HG03159 (cell line): ENCODE data around the gene ZNF774.
A peak's percentile ranks its signal among the peaks of the same experiment; 100 is the strongest.
"Not testable (repeated sequence)": the region's sequence is repeated elsewhere in the genome, so short reads cannot be mapped to it uniquely, and the experiment has no call there.

Experiments used
- ATAC-seq: cut with Tn5 transposase; IDR thresholded peaks from one replicate; pipeline ENCODE4 v1.9.1; 2021; ENCODE audit warnings: mild to moderate bottlenecking, moderate library complexity; ENCODE audit not compliant: unreplicated experiment

Gene ZNF774

GRCh38 chr15:90344662-90345061, 7.4 kb upstream of the ZNF774 start:
- ATAC-seq = no peak

DNA sequence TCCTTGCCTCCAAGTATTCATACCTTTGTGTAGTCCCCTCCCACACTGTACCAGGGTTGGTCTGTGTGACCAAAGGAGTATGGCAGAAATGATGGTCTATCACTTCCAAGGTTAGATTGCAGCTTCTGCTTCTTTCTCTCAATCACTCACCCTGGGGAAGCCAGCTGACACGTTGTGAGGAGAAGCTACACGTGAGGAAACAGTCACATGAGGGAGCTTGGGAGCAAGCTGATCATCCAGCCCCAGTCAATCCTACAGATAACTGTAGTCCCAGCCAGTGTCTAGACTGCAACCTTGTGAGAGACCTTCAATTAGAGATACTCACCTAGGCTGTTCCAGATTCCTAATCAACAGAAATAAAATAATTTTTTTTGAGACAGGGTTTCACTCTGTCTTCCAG, 6.2 kb upstream of the ZNF774 start:
- ATAC-seq = no peak

- not testable (repeated sequence) for ATAC-seq
Observed at GRCh38 chr15:90347431-90348065, 4.5 kb upstream of the ZNF774 start.

DNA sequence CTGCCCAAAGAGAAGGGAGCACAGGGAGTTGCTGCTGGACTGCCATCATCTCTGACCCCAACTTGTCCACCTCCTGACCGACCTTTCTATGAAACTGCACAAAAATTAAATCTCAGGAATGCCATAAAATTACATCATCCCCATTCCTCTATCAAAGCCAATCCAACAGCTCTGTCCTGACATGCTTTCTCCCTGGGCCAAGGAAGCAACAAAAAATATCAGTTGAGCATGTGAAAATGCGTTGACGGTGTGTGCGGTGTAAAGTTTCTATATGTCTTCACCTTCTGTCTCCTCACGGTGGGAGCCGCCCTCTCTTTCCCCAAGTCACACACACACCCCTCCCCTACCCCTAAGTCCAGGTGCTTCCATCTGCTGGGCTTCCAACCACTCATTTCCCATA, 3.6 kb upstream of the ZNF774 start:
- ATAC-seq = no peak

GRCh38 chr15:90349072-90349471, 3.0 kb upstream of the ZNF774 start:
- ATAC-seq = no peak

- no peak for ATAC-seq
Observed at GRCh38 chr15:90349821-90350220, 2.3 kb upstream of the ZNF774 start.

GRCh38 chr15:90351479-90352106, 491 bp upstream of the ZNF774 start:
- peak; percentile 8 for ATAC-seq

DNA sequence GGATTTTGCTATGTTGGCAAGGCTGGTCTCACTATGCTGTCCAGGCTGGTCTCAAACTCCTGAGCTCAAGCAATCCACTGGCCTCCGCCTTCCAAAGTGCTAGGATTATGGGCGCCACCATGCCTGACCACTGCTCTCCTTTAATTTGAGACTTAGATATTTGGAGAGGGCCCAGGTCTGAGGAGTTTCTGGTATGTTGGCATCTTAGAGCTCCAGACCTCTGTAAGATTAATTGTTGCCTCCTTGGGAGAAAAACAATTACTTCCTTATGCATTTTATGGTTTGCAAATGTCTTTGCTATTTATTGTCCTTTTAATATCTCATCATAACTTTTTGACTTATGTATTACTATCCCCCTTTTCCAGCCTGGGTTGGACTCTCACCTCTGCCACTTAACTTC, 2.9 kb downstream of the ZNF774 start:
- no peak for ATAC-seq

DNA sequence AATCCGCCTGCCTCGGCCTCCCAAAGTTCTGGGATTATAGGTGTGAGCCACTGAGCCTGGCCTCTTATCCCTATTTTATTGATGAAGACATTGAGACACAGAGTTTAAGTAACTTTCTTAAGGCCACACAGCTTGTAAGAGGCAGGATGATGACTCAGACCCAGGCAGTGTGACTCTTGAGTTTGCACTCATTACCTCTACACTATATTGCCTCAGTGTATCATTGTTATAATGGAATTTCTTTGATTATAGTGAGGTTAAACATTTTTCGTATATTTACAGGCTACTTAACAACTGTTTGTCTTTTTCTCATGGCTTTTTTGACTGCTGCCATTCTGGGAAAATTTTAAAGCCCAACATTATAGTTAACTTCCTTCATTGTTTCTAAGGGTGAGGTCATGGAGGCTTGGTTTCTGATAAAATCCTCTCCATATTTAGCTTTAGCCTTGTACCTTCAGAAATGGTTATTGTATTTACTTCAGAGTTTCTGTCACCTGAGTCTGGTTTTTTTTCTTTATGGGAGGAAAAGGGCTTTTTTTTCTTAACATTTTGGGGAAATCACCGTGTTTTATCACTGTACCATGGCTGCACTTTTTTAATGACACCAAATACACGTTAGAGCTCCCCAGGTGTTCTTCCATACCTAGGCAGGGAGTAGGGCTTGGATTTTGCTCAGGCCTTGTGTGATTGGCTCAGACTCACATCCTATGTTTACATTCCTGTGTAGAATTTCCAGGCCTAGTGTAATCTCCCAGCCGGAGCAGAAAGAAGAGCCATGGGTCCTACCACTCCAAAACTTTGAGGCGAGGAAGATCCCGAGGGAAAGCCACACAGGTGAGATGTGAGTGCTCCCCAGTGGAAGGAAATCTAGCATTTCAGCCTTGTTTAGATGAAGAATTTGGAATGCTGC, 6.3 kb downstream of the ZNF774 start:
- no peak for ATAC-seq

- ATAC-seq = no peak
Observed at GRCh38 chr15:90360746-90361145, 8.7 kb downstream of the ZNF774 start.

DNA sequence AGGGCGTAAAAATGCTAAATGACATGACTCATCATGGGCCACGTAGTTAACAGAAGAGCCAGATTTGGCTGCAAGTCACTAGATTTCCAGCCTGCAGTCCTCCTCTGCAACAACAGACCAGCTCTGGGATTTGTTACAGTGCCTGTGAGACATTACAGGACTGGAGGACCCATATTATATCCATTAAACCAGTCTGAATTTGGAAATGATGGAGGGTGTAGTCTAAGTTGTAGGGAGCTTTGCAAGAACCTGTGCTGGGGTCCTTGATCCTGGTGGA, 10.8 kb downstream of the ZNF774 start:
- no peak for ATAC-seq

GRCh38 chr15:90364251-90364650, 12.2 kb downstream of the ZNF774 start:
- ATAC-seq = no peak

DNA sequence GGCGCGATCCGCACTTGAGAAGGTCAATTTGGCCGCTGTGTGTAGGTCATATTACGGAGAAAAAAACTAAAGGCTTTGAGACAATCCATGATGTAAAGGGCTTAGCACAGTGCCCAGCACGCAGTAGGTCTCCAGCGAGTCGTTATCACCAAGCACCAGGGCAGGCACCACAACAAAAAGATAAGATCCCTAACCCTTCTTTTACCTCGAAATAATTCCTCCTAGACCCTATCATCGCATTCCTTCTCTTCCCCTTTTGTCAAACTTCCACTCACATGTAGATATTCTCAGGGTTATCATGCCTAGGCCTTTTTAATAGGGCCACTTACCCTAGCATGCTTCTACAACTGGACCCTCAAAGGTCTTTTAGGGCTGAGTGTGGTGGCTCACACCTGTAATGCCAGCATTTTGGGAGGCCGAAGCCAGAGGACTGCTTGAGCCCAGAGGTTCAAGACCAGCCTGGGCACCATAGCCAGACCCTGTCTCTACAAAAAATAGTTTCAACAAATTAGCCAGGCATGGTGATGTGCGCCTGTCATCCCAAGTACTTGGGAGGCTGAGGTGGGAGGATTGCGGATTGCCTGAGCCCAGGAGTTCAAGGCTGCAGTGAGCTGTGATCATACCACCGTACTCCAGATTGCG, 13.5 kb downstream of the ZNF774 start:
- no peak for ATAC-seq

DNA sequence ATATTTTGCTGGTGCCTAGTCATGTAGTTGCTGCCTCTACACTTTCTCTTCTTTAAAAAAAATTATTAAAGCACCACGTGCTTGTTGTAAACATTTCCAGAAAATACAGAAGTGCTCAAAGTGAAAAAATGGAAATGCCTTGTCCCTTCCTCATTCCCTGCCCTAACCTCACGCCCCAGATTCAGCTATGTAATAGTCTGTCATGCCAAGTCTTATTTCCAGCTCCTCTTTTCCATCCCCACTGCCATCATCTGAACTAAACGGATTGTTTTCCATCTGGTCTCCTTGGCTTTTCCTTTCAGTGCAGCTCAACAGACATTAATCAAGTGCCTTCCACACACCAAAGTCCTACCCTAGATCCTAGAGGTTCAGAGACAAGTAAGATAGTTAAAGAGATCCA, 15.5 kb downstream of the ZNF774 start:
- ATAC-seq = no peak

DNA sequence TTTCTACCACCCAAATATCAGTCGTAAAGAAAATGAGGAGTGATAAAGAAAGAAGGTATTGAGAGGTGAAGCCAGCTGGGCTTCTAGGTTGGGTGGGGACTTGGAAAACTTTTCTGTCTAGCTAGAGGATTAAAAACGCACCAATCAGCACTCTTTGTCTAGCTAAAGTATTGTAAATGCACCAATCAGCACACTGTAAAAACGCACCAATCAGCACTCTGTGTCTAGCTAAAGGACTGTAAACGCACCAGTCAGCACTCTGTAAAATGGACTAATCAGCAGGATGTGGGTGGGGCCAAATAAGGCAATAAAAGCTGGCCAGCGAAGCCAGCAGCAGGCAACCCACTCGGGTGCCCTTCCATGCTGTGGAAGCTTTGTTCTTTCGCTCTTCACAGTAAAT, 23.0 kb downstream of the ZNF774 start:
- no peak for ATAC-seq

DNA sequence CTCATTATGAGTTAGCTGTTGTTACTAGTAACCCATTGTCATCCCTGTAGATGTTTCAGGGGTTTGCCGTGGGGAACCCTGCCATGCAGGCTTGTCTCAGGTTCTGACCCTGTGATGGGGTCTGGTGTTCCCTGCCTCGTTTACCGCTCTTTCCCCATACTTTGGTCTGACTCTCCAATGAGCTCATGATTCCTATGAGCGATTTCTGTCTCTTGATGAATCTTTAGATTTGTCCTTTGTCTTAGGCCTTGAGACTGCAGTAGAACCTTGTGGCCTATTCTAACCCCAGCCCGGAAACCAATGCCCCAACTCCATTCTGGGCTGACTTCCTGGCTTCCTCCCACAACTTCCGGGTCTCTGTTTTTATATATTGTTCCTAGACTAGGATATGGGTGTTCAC, 24.7 kb downstream of the ZNF774 start:
- no peak for ATAC-seq

DNA sequence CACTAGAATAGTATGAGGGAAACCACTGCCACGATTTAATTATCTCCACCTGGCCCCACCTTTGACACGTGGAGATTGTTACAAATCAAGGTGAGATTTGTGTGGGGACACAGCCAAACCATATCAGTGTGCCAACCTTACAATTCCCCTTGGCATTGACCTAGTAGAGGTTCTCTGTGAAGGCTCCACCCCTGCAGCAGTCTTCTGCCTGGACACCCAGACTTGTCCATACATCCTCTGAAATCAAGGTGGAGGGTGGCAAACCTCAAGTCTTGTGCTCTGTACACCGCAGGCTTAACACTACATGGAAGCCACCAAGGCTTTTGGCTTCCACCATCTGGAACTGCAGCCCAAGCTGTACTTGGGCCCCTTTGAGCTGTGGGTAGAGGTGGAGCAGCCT, 27.2 kb downstream of the ZNF774 start:
- ATAC-seq = no peak

DNA sequence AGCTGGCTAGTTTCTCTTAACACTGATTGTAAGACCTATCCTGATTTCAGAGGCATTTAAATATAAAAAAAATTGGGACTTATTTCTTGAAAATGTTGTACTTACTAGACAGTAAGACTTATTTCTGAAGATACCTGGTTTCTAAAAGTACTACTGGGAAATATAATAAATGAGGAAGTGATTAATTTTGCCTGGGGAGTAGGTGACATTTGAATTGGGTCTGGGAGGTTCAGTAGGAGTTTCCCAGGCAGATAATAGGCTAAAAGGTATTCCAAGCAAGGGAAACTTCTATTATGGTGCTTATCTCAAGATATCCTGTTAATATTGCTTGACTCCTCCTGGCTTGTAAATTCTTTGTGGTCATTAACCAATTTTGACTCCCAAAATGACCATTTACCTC, 29.4 kb downstream of the ZNF774 start:
- no peak for ATAC-seq

DNA sequence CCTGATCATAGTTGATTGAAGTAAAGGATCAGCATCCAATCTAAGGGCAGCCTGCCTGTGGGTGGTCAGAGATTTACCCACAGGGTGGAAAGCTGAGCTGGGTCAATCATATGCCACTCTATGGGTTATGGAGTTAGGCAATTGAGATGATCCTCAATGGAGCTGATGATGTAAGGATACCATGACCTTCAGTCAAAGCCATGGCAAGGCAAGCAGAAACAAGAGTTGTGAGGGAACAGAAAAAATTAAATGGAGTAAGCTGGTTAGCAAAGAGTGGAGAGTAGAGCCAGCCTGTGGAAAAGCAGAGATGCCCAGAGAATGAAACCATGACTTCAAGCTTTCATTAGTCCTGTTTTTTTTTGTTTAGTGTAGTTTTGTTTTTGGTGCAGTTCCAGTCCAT, 30.2 kb downstream of the ZNF774 start:
- no peak for ATAC-seq

DNA sequence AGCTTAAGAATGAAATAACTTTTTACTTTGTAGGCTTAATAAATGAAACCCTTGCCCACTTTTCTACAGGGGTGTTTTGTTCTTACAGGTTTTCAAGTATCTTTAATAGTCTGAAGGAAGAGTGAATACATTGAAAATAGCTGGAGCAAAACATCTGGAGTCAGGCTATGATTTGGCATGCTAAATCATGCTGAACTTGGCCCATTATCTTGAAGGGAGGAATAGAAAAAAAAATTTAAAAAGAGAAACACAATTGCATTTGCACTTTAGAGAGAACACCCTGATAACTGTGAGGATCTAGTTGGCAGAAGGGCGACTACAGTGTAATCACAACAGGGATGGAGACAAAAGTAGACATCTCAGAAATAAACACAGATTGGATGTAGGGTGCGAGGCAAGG, 34.1 kb downstream of the ZNF774 start:
- no peak for ATAC-seq

GRCh38 chr15:90387534-90388461, 35.7 kb downstream of the ZNF774 start, which contains the start of gene IQGAP1:
IQGAP1 (plus strand) TSS chr15:90388242; CDS start chr15:90388342, 100 bp downstream.
- peak; percentile 95 for ATAC-seq
